Skeletal muscle satellite cell (primary cell): ENCODE data around the gene PRR18.

Experiments used
- H3K27me3 ChIP-seq: 2 replicates; pipeline ENCODE4 v1.7.0; 2013; ENCODE audit warnings: low read length; ENCODE audit not compliant: control insufficient read depth, insufficient read depth
- H3K36me3 ChIP-seq: 2 replicates; pipeline ENCODE4 v1.7.0; 2013; ENCODE audit warnings: mild to moderate bottlenecking, control low read depth, low read length; ENCODE audit not compliant: insufficient read depth
- H3K4me1 ChIP-seq: 2 replicates; pipeline ENCODE4 v1.7.0; 2013; ENCODE audit warnings: low read length; ENCODE audit not compliant: control insufficient read depth, insufficient read depth
- H3K4me2 ChIP-seq: 2 replicates; pipeline ENCODE4 v1.7.0; 2013; ENCODE audit warnings: mild to moderate bottlenecking, low read length
- H3K4me3 ChIP-seq: 2 replicates; pipeline ENCODE4 v1.7.0; 2013; ENCODE audit warnings: low read length
- H3K9ac ChIP-seq: 2 replicates; pipeline ENCODE4 v1.7.0; 2013; ENCODE audit warnings: mild to moderate bottlenecking, low read depth, low read length, moderate library complexity
- H3K9me3 ChIP-seq: replicated peaks from 2 replicates; pipeline ENCODE4 v1.7.0; 2013; ENCODE audit warnings: mild to moderate bottlenecking, control low read depth, low read length

The PRR18 gene

DNA sequence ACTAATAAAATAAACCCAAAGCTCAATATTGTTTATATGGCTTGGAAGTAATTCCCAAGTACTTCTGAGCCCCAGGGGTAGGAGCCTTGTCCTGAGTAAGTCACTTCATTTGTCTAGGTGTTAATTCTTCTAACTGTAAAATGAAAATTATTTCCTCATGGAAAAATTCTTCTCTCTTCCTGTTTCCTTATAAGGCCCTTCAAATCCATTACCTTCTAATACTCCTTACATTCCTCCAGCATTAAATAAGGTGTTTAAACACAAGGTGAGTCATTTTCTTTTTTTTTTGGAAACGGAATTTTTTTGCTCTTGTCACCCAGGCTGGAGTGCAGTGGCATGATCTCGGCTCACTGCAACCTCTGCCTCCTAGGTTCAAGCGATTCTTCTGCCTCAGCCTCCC lies 41.9 kb downstream of the PRR18 start:
- Histone ChIP-seq H3K36me3 (no peaks in the 10 kb centered on the region), H3K9me3 (no peaks in the 10 kb centered on the region), H3K4me1 (no peaks in the 10 kb centered on the region), H3K9ac (no peak overlapping the region), H3K4me3 (no peak overlapping the region), H3K27me3 (peaks cover 41% of the 10 kb centered on the region), H3K4me2 (no peak overlapping the region)

DNA sequence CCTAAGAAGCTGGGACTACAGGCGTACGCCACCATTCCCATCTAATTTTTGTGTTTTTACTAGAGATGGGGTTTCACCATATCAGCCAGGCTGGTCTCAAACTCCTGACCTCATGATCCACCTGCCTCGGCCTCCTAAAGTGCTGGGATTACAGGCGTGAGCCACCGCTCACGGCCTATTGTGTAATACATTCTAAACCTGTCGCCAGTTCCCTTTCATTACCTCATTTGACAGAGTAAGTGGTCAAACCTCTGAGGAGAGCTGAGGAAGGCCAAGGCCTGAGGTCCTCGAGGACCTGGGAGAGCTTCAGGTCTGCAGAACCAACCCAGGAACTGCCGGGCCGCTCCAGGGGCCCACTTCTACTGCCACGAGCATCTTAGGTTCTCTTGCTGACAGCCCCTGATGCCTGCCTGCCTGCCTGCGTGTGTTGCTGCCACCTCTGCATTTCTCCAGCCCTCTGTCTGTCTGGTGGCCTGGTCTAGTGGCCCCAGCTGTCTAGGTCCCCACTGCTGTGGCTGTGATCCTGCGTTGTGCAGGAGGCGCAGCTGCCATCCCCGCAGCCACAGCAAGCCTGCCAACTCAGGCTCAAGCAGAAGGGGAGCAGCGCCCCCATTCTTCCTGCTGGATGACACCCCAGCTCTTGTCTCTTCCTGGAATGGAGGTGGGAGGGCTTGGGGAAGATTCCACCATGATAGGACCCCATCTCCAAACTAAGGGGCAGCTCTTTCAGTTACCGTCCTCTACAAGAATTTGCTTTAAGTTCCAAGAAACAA lies 45.3 kb downstream of the PRR18 start:
- no peaks in the 10 kb centered on the region for H3K4me1 ChIP-seq
- H3K9me3 ChIP-seq = no peaks in the 10 kb centered on the region
- H3K27me3 ChIP-seq = peaks cover 17% of the 10 kb centered on the region
- no peak overlapping the region for H3K9ac ChIP-seq
- no peaks in the 10 kb centered on the region for H3K36me3 ChIP-seq
- no peak overlapping the region for H3K4me3 ChIP-seq
- no peak overlapping the region for H3K4me2 ChIP-seq

DNA sequence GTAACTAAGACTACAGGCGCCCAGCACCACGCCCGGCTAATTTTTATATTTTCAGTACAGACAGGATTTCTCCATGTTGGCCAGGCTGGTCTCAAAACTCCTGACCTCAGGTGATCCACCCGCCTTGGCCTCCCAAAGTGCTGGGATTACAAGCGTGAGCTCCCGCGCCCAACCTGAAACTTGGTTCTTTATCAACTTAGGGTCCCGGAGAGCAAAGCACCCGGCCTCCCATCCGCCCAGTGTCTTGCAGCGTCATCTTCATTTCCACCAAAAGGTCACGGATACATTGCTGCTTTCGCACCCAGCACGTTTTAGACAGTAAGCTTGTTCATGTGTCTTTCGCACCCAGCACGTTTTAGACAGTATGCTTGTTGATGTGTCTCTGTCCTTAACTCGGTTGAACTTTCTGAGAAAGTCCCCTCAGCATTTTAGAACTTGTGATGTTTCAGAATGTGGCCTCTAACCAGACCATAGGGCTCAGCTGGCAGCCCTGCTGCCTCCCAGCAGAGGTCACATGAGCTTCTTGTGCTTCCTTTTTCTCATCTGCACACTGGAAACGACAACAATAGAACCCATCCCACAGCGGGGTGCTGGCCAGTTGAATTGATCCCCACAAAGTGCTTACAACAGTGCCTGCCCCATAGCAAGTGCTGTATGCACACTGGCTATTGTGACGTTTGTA lies 48.8 kb downstream of the PRR18 start:
- no peak overlapping the region for H3K4me2 ChIP-seq
- no peaks in the 10 kb centered on the region for H3K36me3 ChIP-seq
- H3K9me3 ChIP-seq = no peaks in the 10 kb centered on the region
- no peaks in the 10 kb centered on the region for H3K4me1 ChIP-seq
- no peak overlapping the region for H3K9ac ChIP-seq
- no peak overlapping the region for H3K4me3 ChIP-seq
- H3K27me3 ChIP-seq = peaks cover 25% of the 10 kb centered on the region

DNA sequence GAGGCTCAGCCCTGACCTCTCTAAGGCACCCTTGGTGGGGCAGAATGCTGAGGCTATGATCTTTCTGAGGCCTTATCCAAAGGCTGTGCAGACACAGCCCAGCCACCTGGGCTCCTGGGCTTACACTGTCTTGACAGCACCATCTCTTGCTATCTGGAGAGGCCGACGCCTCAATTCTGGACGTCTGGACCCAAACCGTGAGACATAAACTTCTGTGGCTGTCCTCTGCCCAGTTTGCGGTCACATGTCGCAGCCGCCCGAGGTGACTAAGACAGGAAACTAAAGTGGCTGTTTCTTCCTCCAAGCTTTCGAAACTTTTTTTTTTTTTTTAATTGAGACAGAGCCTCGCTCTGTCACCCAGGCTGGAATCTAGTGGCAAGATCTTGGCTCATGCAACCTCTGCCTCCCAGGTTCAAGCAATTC lies 49.3 kb downstream of the PRR18 start:
- no peaks in the 10 kb centered on the region for H3K4me1 ChIP-seq
- no peaks in the 10 kb centered on the region for H3K9me3 ChIP-seq
- H3K36me3 ChIP-seq = no peaks in the 10 kb centered on the region
- peaks cover 28% of the 10 kb centered on the region for H3K27me3 ChIP-seq
- no peak overlapping the region for H3K9ac ChIP-seq
- no peak overlapping the region for H3K4me2 ChIP-seq
- no peak overlapping the region for H3K4me3 ChIP-seq

DNA sequence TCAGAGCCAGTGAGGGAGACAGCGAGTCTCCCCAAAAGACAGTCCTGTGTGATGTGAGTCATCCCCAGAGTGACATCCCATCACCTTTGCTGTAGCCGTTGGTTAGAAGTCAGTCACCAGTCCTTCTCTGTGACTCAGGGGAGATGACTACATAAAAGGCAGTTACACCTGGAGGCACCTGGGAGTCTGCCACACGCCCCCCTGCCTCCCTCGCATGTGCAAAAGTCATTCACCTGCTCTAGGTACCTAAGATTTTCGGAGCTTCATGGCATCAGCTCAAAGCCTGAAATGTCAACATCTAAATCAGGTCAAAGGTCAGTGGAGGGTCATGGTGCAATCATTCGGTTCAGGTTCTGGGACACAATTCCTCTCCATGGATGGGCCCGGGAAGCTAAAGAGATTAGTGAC lies 50.3 kb downstream of the PRR18 start:
- peaks cover 33% of the 10 kb centered on the region for H3K27me3 ChIP-seq
- H3K4me2 ChIP-seq = no peak overlapping the region
- no peak overlapping the region for H3K9ac ChIP-seq
- no peaks in the 10 kb centered on the region for H3K36me3 ChIP-seq
- no peak overlapping the region for H3K4me3 ChIP-seq
- H3K4me1 ChIP-seq = no peaks in the 10 kb centered on the region
- no peaks in the 10 kb centered on the region for H3K9me3 ChIP-seq
